Erythroblast (primary cell): ENCODE results near the gene PIGH.

ENCODE experiments used
- GATA1 ChIP-seq: IDR thresholded peaks from 2 replicates; pipeline ENCODE4 v1.6.1; 2011; ENCODE audit warnings: low read depth, mild to moderate bottlenecking, control low read depth, low read length, moderate library complexity
- POLR2A ChIP-seq: IDR thresholded peaks from 2 replicates; pipeline ENCODE4 v1.6.1; 2011; ENCODE audit warnings: mild to moderate bottlenecking, low read length

- TF ChIP-seq POLR2A (no peak), GATA1 (no peak)
Observed at GRCh38 chr14:67574806-67575205, 25.3 kb downstream of the PIGH start.
